Right lobe of liver (tissue), 4 donors: ENCODE results near the gene HCAR1.

Source experiments
- POLR2A ChIP-seq: fragments of 450-650 bp; IDR thresholded peaks from one replicate; pipeline ENCODE4 v1.6.1; 2017; ENCODE audit warnings: antibody characterized with exemption, mild to moderate bottlenecking
- TF ChIP-seq, protein P1 (sequence below), 4 donors: fragments of 200-600 bp in 3 of 4; fragments of 450-650 bp in 1 of 4; IDR thresholded peaks; one replicate each; pipeline versions ENCODE4 v1.5.1 to v1.8.0; 2016 to 2022; ENCODE audit warnings: antibody characterized with exemption in 4 of 4, mild to moderate bottlenecking in 2 of 4
- donor health status: DM: no; HTN: no; CAD: no.
- donor health status: DM: no; HTN: no; CAD: no.
- donor health status: DM: no; HTN: yes; CAD: no.

DNA sequence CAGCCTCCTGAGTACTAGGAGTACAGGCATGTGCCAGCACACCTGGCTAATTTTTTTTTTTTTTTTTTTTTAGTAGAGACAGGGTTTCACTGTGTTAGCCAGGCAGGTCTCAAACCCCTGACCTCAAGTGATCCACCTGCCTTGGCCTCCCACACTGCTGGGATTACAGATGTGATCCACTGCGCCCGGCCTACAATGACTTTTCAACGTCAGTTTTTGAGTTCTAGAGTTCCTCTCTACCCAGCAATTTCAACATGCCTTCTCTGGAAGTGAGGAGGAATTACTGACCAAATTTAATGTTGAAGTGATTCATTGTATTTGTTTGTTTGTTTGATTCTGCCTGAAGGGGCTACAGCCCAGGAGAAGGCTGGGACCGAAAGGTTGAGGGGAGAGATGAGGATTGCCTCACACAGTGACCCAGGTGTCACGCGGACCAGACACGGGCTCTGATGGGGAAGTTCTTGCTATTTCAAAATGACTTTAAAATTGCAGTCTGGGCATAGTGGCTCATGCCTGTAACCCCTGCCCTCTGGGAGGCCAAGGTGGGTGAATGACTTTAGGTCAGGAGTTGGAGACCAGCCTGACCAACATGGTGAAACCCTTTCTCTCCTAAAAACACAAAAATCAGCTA lies 13.4 kb upstream of the HCAR1 start:
- TF ChIP-seq, protein P1, sequence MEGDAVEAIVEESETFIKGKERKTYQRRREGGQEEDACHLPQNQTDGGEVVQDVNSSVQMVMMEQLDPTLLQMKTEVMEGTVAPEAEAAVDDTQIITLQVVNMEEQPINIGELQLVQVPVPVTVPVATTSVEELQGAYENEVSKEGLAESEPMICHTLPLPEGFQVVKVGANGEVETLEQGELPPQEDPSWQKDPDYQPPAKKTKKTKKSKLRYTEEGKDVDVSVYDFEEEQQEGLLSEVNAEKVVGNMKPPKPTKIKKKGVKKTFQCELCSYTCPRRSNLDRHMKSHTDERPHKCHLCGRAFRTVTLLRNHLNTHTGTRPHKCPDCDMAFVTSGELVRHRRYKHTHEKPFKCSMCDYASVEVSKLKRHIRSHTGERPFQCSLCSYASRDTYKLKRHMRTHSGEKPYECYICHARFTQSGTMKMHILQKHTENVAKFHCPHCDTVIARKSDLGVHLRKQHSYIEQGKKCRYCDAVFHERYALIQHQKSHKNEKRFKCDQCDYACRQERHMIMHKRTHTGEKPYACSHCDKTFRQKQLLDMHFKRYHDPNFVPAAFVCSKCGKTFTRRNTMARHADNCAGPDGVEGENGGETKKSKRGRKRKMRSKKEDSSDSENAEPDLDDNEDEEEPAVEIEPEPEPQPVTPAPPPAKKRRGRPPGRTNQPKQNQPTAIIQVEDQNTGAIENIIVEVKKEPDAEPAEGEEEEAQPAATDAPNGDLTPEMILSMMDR (IDR thresholded peaks at IDR 0.05) = no peak
- no peak for TF ChIP-seq POLR2A
